Transverse colon (tissue), 4 donors: ENCODE measurements around the gene ITGB7.

Experiments
- CTCF ChIP-seq, 5 experiments: fragments of 200-600 bp in 3 of 5; fragments of 450-650 bp in 2 of 5; sonication (generic) in 3 of 5; IDR thresholded peaks; 1 replicate in 2 of 5; 2 replicates in 3 of 5; pipeline ENCODE4 v1.5.1; 2016 to 2017; ENCODE audit warnings: antibody characterized with exemption in 5 of 5, inconsistent platforms in 3 of 5, mild to moderate bottlenecking in 2 of 5, moderate library complexity in 1 of 5
- POLR2AphosphoS5 ChIP-seq, 3 donors: sonication (generic); formaldehyde crosslinking; IDR thresholded peaks; one replicate each; pipeline ENCODE4 v1.6.1; 2016; ENCODE audit warnings: antibody characterized with exemption in 3 of 3

GRCh38 chr12:53186745-53187144 is 20.3 kb downstream of the ITGB7 start:
- TF ChIP-seq CTCF (IDR thresholded peaks at IDR 0.05) (no peak), POLR2AphosphoS5 (IDR thresholded peaks at IDR 0.05) (no peak)
